IPS-NIHi7 (cell line): ENCODE data around the gene CRYZL1.
"Not testable (repeated sequence)": the region's sequence is repeated elsewhere in the genome, so short reads cannot be mapped to it uniquely, and the experiment has no call there.

Experiments
- DNase-seq: peaks from one replicate; pipeline ENCODE4 v3.0.0; 2012; ENCODE audit warnings: mixed read lengths; ENCODE audit errors: extremely low spot score

Gene CRYZL1

DNA sequence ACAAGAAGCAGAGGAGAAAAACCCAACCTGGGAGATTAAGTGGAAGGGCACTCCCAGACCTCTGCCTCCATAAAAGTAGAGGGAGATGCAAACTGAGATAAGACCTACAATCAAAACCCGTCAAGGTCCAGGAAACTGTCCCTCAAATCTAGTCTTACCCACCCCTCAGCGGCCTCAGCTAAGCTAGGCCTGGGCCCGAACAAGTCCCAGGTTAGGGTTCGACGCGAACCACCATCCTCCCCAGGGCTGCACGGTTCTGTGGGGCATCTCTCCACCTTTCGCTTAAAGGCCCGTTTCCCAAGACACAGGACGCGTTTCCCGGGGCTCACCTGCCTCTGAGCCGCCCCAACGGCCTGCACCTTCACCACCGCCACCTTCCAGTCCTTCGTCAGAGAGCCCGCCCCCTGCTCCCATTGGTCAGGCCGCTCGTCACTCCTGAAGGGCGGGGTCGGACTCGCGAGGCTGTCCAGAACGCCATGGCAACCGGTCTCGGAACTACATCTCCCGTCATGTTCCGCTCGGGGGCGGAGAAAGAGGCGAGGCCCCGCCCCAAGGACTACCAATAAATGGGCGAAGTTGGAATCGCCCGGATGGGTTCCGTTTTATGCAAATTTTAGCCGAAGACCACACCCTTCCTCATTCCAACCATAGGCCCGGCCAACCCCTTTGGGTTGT lies at the start of gene CRYZL1:
Gene CRYZL1 (minus strand): TSS at position 390 of the 675 bp plus-strand sequence. CDS start 10,190 bp downstream, outside the sequence.
- peak; percentile 94 for DNase-seq

GRCh38 chr21:33690874-33691273 lies 49.3 kb upstream of the CRYZL1 start:
- DNase-seq: no peak

DNA sequence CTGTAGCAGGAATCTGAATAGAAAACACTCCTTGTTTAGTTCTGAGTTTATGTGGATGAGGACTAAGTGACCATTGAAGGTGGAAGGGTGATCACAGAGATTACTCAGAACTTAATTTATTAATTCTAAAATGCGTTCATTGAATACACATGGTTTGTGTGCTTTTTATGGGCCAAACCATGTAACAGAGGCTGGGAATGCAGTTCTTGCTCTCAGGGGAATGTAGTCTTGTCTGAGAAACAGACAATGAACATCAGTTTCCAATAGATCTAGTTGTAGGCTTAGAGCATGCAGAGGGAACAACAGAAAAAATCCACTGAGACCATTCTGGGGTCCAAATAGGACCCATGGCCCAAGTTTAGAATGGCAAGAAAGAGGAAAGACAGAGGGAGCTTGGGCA lies 46.8 kb upstream of the CRYZL1 start:
- DNase-seq: no peak

- DNase-seq: no peak
Observed at GRCh38 chr21:33687634-33688033, 46.1 kb upstream of the CRYZL1 start.

- no peak for DNase-seq
Observed at GRCh38 chr21:33686386-33686785, 44.8 kb upstream of the CRYZL1 start.

DNA sequence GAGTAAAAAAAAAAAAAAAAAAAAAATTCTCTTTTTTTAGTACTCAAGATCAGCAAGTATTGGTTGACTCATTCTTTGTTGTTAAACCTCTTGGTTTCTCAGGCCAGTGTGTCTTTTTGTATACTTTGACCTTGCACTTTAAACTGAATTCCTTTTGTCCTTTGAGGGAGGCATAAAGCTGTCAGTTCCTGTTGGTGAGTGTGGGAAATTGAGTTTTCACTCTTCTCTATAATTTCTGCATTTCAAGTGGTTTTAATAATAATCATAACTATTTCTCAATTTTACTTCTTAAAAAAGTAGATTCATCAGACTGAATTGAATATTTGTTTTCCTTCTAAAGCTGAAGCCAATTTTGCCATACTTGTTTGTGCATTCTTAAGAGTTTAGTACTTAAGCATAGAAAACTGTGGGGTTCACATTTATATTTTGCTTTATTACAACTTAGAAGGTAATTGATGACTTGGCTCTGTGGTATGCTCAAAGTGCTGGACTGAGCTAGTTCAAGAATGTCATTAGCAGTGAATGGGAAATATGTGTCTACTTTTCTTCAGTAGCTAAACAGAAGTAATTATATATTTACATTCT lies 44.2 kb upstream of the CRYZL1 start:
- no peak for DNase-seq

- DNase-seq: no peak
Observed at GRCh38 chr21:33684923-33685560, 43.5 kb upstream of the CRYZL1 start.

GRCh38 chr21:33684068-33684467 lies 42.5 kb upstream of the CRYZL1 start:
- no peak for DNase-seq

DNA sequence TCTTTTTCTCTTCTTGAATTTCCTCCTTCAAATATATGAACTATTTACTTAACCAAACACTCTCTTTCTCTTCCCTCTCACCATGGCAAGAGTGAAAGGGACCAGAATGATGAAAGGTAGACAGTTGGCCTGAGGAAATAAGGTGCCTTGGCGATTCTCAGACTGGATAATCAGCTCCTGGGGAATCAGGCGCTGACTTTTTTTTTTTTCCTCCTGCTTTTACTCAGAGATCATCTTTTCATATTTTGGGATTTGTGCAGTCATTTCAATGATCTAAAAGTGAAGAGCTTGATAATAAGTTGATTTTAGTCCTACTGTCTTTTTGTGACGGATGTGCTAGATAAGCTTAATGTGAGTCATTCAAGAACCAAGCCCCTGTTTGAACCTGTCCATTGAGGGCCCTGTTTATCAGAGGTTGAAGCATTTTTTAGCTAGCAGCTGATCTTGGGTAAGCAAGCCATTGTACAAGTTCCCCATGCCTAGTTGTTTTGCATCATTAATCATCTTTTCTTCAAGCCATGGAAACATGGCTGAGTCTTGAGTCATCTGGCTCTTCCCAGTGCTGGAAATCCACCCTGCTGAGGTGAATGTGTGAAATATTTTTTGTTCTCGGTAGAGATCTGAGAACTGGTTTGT lies 41.6 kb upstream of the CRYZL1 start:
- DNase-seq: no peak

DNA sequence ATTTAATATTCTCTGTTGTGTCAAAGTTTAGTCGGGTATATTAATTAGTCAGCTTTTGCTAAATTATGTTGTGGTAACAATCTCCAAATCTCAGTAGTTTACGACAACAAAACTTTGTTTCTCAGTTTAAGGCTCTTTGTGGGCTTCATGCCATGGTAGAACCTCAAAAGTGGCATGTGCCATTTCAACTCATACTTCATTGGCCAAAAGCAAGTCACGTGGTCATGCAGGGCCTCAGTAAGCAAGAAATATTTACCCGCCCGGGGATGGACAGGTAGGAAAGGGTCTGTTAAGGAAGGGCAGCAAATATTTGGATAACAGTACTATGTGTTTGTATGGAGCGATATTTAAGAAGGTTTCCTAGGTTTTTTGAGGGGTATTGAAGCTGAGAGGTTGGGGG lies 39.3 kb upstream of the CRYZL1 start:
- DNase-seq: no peak

- no peak for DNase-seq
Observed at GRCh38 chr21:33677450-33677849, 35.9 kb upstream of the CRYZL1 start.

DNA sequence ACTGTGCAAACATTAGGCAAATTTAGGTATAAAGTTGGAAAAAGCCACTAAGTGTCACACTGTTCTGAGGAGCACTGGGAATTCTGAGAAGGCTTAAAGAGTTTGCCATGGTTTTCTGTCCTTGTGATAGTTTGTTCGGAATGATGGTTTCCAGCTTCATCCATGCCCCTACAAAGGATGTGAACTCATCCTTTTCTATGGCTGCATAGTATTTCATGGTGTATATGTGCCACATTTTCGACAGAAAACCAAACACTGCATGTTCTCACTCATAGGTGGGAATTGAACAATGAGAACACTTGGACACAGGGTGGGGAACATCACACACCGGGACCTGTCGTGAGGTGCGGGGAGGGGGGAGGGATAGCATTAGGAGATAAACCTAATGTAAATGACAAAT lies 35.1 kb upstream of the CRYZL1 start:
- not testable (repeated sequence) for DNase-seq

DNA sequence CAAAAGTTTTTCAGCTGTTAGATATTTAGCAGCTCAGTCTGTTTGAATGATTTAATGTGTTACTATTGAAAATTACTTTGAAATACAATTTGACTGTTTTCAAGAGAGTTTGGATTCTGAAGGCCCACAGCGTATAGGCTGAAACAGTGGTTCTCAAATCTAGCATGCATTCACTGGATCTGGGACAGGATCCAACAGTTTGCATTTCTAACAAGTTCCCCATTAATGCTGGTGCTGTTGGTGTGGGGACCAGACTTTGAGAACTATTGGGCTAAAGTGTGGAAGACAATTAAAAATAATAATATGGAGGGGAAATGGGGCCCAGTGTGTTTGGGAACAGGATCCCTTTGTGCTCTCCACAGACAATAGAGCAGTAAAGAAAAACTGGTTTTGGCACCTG lies 32.7 kb upstream of the CRYZL1 start:
- no peak for DNase-seq

GRCh38 chr21:33673473-33673872 lies 31.9 kb upstream of the CRYZL1 start:
- no peak for DNase-seq

DNA sequence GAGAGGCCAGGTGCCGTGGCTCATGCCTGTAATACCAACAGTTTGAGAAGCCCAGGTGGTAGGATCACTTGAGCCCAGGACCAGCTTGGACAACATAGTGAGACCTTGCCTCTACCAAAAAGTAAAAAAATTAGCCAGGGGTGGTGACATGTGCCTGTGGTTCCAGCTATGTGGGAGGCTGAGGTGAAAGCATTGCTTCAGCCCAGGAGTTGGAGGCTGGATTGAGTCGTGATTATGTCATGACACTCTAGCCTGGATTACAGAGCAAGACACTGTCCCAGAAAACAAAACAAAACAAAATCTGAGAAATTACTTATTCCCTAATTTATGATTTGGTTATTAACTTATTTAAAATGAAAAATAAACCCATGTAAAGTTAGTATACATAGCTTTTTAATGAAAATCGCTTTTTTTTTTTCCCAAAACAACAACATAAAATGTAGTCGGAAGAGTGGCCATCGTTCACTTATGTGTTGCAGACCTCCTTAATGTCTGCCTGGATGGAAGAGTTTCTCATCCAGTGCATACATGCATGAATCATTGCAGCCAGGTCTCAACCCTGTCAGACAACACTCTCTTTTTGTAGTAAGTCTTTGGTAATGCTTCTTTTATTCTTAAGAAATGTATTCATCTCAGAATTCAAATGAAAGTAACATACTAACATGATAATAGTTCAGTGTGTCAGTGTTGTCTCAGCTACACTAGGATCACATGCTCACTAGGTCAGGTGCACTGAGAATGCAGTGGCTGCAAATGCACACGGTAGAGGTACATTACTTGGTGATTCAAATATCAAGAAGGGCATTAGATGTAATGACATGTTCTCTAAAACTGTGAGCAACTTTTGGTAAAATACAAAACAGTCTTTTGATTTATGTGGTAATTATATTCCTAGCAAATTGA lies 28.8 kb upstream of the CRYZL1 start:
- no peak for DNase-seq

DNA sequence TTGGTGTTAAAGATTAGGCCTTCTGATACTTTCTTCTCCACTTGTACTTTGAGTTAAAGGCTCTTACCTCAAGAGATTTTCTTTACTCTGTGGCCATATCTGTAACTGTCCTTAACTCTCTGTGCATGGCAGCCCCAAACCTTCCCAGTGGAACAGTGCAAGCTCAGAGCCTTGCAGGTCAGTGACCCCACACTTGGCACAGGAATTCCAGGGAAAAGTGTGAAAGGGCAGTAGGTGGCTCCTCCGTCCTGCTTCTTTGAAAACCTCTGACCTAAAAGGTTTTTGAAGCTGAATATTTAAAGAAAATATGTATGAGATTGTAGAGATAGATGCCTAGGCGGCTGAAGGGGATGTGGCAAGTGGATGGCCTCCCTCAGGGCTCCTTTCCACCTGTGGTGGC lies 27.1 kb upstream of the CRYZL1 start:
- DNase-seq: no peak

- no peak for DNase-seq
Observed at GRCh38 chr21:33668180-33668579, 26.6 kb upstream of the CRYZL1 start.

GRCh38 chr21:33667636-33668035 lies 26.1 kb upstream of the CRYZL1 start:
- DNase-seq: no peak

- no peak for DNase-seq
Observed at GRCh38 chr21:33666153-33666552, 24.6 kb upstream of the CRYZL1 start.

DNA sequence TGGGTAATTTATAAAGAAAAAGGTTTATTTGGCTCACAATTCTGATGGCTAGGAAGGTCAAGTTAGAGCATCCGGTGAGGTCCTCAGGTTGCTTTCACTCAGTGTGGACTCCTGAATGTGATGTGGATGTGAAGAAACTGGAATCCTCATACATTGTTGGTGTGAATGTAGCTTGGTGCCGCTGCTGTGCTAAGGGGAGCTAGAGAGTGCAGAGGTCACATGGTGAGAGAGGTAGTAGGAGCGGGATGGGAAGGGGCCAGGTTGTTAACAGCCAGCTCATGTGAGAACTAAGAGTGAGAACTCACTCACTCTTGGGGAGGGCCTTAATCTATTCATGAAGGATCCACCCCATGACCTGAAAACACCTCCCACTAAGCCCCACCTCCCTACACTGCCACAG lies 22.6 kb upstream of the CRYZL1 start:
- no peak for DNase-seq

DNA sequence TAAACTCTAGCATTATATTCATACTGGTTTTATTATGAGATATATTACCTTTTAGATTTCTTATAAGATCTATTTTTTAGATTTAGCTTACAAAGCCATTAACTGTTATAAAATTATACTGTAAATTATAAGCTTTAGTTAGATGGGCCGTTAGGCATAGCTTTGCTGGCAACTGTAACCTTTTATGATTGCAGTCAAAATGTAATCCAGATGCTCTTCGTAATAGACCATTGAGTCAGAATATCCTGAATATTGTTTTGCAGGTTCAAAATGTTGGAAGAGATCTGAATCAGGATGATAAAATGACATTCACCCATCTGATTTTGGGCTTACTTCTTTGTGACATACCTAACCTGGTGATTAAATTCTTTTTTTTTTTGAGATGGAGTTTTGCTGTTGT lies 21.7 kb upstream of the CRYZL1 start:
- DNase-seq: no peak

DNA sequence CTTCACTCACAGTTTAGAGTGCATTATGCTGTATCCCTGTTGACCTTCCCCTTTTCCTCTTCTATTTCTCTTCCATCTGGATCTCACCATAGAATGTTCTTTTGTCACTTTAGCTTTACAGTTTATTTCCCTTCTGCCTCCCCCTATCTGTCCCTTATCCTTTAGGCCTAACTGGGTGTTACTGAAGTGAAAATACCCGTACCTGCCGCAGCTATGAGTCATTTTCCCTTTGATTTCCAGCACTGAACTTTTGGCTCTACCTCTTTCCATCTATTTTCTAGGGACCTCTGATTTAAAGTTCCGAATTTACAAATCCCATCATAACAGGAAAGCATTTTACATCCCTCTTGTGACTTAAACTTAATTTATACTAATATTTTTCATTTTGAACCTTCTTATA lies 20.5 kb upstream of the CRYZL1 start:
- DNase-seq: no peak
